Endodermal cell (in vitro differentiated cells): Measurements from ENCODE around the gene ATP5F1E. TPM values are rescaled to one million over a fixed set of nuclear protein-coding genes. Genes with fewer than 3 reads are reported as not detected.
A peak's percentile ranks its signal among the peaks of the same experiment; 100 is the strongest.
"Not testable (repeated sequence)": the region's sequence is repeated elsewhere in the genome, so short reads cannot be mapped to it uniquely, and the experiment has no call there.

Experiments
- DNase-seq: peaks from one replicate; pipeline ENCODE4 v3.0.0-alpha.2; 2017
- H3K27ac ChIP-seq: 2 replicates; pipeline ENCODE4 v1.5.1; 2013; ENCODE audit warnings: mild to moderate bottlenecking, low read depth, low read length, moderate library complexity
- H3K27me3 ChIP-seq: 2 replicates; pipeline ENCODE4 v1.6.1; 2013; ENCODE audit warnings: mild to moderate bottlenecking, low read length, moderate library complexity; ENCODE audit not compliant: insufficient read depth, control insufficient read depth, poor library complexity, severe bottlenecking
- H3K36me3 ChIP-seq: 2 replicates; pipeline ENCODE4 v1.7.0; 2013; ENCODE audit warnings: mild to moderate bottlenecking, low read length, moderate library complexity; ENCODE audit not compliant: control insufficient read depth, insufficient read depth
- H3K4me1 ChIP-seq: one replicate; pipeline ENCODE4 v1.7.0; 2013; ENCODE audit warnings: low read length; ENCODE audit not compliant: control insufficient read depth, insufficient read depth
- H3K4me3 ChIP-seq: 2 replicates; pipeline ENCODE4 v1.5.1; 2013; ENCODE audit warnings: mild to moderate bottlenecking, low read length, moderate library complexity
- H3K9ac ChIP-seq: 2 replicates; pipeline ENCODE4 v1.6.1; 2013; ENCODE audit warnings: mild to moderate bottlenecking, low read length, moderate library complexity; ENCODE audit not compliant: poor library complexity, severe bottlenecking; ENCODE audit errors: extremely low read depth
- H3K9me3 ChIP-seq: 2 replicates; pipeline ENCODE4 v1.6.1; 2013; ENCODE audit warnings: mild to moderate bottlenecking, low read length, moderate library complexity; ENCODE audit not compliant: control insufficient read depth
- H3K27ac Mint-ChIP-seq: 2 replicates; pipeline ENCODE4 v1.8.0; 2020; ENCODE audit warnings: mixed read lengths
- H3K27me3 Mint-ChIP-seq: 2 replicates; pipeline ENCODE4 v1.8.0; 2021; ENCODE audit warnings: mild to moderate bottlenecking, mixed read lengths; ENCODE audit not compliant: insufficient read depth
- H3K36me3 Mint-ChIP-seq: 2 replicates; pipeline ENCODE4 v1.8.0; 2020; ENCODE audit warnings: low read depth, mixed read lengths
- H3K4me1 Mint-ChIP-seq: 2 replicates; pipeline ENCODE4 v1.8.0; 2020; ENCODE audit warnings: mixed read lengths
- H3K4me3 Mint-ChIP-seq: 2 replicates; pipeline ENCODE4 v1.8.0; 2020; ENCODE audit warnings: mild to moderate bottlenecking, moderate library complexity, mixed read lengths
- H3K9me3 Mint-ChIP-seq: 2 replicates; pipeline ENCODE4 v1.8.0; 2020; ENCODE audit warnings: mild to moderate bottlenecking, mixed read lengths
- CTCF ChIP-seq: fragments of 200-600 bp; sonication (generic); conservative IDR thresholded peaks from 2 replicates; pipeline ENCODE4 v1.5.0; 2021; ENCODE audit warnings: antibody characterized with exemption, mild to moderate bottlenecking
- WGBS, 2 experiments: methylation state at CpG; one replicate each; pipeline versions ENCODE4 v1.1.5 to v1.1.7; 2013; ENCODE audit warnings: missing lambda C conversion rate in 2 of 2, mixed read lengths in 1 of 2; ENCODE audit not compliant: insufficient coverage in 1 of 2, insufficient read length in 1 of 2; 5-methylcytosine and 5-hydroxymethylcytosine counted together
- total RNA-seq, 2 donors: library from RNA; stranded (reverse); fragmentation: NEBNext Ultra II Directional in 1 of 2; extraction: Animal tissue kit (Norgen Biotek cat#: 25700) in 1 of 2; gene quantifications; 2 replicates in 1 of 2; 3 replicates in 1 of 2; pipeline ENCODE4 v1.2.1, GENCODE V29; 2021

The ATP5F1E gene
- total RNA-seq, 2 donors from 2014 or later: 52.6 to 62.6 TPM

- peaks cover 27% of the 10 kb centered on the region for H3K27me3 Mint-ChIP-seq
- Histone ChIP-seq H3K4me3 (no peak overlapping the region), H3K9ac (no peak overlapping the region), H3K27me3 (no peaks in the 10 kb centered on the region), H3K27ac (no peak overlapping the region), H3K9me3 (no peaks in the 10 kb centered on the region), H3K4me1 (no peaks in the 10 kb centered on the region), H3K36me3 (peaks cover 9% of the 10 kb centered on the region)
- no peak for TF ChIP-seq CTCF
- WGBS, 2 experiments: 95% methylated on average over 3 of the region's 3 CpGs; no CpG with 5 or more reads in 1 of the 2 experiments
- peaks cover 10% of the 10 kb centered on the region for H3K36me3 Mint-ChIP-seq
- peak overlapping the region; percentile 78 for H3K4me3 Mint-ChIP-seq
- DNase-seq: no peak
- H3K4me1 Mint-ChIP-seq: peaks cover 12% of the 10 kb centered on the region
- H3K9me3 Mint-ChIP-seq: no peaks in the 10 kb centered on the region
- no peak overlapping the region for H3K27ac Mint-ChIP-seq
Observed at GRCh38 chr20:59043698-59044097, 11.6 kb upstream of the ATP5F1E start.

DNA sequence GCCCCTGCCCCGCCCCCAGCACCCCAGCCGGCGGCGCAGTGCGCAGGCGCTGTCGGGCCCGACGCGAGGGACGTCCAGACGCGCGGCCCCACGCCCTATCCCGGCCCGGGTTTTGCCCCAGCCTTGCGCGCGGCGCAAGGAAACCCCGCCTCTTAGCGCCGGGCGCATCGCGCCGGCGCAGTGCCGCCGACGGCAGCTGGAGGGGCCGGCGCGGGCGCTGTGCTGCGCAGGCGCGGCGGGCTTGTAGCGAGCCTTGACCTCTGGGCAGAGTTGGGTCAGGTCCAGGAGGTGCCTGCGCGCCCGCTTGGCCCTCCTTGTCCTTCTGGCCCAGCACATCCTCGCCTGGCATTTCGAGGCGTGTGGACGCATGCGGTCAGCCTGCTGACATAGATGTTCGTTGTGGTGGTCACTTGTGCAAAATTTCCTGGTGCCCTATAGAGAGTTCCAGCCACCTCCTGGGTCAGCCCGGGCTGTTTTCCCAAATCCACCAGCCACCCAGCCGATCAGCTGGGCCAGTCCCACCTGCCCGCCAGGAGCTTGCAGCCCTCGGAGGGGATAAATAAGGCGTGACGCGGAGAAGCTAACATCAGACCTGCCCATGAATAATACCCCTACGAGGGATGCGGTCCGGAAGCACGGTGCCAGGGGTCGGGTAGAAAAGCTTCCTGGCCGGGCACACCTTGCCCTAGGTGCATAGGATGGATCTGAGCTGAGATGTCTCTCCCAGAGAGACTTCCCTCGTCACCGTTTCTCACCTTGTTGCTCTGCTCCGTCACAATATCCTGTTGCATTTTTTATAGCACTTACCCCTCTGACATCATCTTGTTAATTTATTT, 10.9 kb upstream of the ATP5F1E start:
- peak; percentile 96 for DNase-seq
- peak overlapping the region; percentile 49 for H3K9ac ChIP-seq
- WGBS, 2 experiments: 22 to 27% methylated on average over 36 to 66 of the region's 66 CpGs

GRCh38 chr20:59042151-59042795, 10.1 kb upstream of the ATP5F1E start, which contains the start of gene PRELID3B:
Gene PRELID3B (minus strand): TSS chr20:59042786. CDS start chr20:59042730, 56 bp downstream.
- Mint-ChIP-seq H3K9me3 (no peaks in the 10 kb centered on the region), H3K4me3 (peak within 1 kb of the TSS; percentile 78), H3K27me3 (peaks cover 14% of the 10 kb centered on the region), H3K36me3 (peaks cover 20% of the 10 kb centered on the region), H3K4me1 (peaks cover 12% of the 10 kb centered on the region), H3K27ac (peak within 1 kb of the TSS; percentile 86)
- 11 to 27% methylated on average over 16 to 50 of the region's 50 CpGs for WGBS, 2 experiments
- no peaks in the 10 kb centered on the region for H3K27me3 ChIP-seq
- DNase-seq: no peak
- H3K4me1 ChIP-seq: no peaks in the 10 kb centered on the region
- peak within 1 kb of the TSS; percentile 84 for H3K4me3 ChIP-seq
- peaks cover 23% of the 10 kb centered on the region for H3K36me3 ChIP-seq
- H3K27ac ChIP-seq: peak within 1 kb of the TSS; percentile 14
- peak within 1 kb of the TSS; percentile 49 for H3K9ac ChIP-seq
- no peaks in the 10 kb centered on the region for H3K9me3 ChIP-seq
- no peak for TF ChIP-seq CTCF

More for the DNA sequence above, 10.9 kb upstream of the ATP5F1E start:
- Histone ChIP-seq H3K27ac (peak overlapping the region; percentile 14), H3K4me3 (peak overlapping the region; percentile 84), H3K36me3 (peaks cover 16% of the 10 kb centered on the region), H3K27me3 (no peaks in the 10 kb centered on the region), H3K9me3 (no peaks in the 10 kb centered on the region), H3K4me1 (no peaks in the 10 kb centered on the region)
- Mint-ChIP-seq H3K36me3 (peaks cover 13% of the 10 kb centered on the region), H3K4me1 (peaks cover 12% of the 10 kb centered on the region), H3K27me3 (peaks cover 21% of the 10 kb centered on the region), H3K9me3 (no peaks in the 10 kb centered on the region), H3K27ac (peak overlapping the region; percentile 86), H3K4me3 (peak overlapping the region; percentile 78)
- no peak for TF ChIP-seq CTCF

GRCh38 chr20:59041487-59041886, 9.4 kb upstream of the ATP5F1E start:
- Mint-ChIP-seq H3K36me3 (peaks cover 28% of the 10 kb centered on the region), H3K4me3 (peak overlapping the region; percentile 78), H3K27me3 (peaks cover 14% of the 10 kb centered on the region), H3K4me1 (peaks cover 12% of the 10 kb centered on the region)
- H3K27ac Mint-ChIP-seq, H3K9me3 Mint-ChIP-seq, H3K27me3 ChIP-seq, H3K4me1 ChIP-seq, DNase-seq, H3K9me3 ChIP-seq, H3K9ac ChIP-seq, H3K27ac ChIP-seq: not testable (repeated sequence)
- Histone ChIP-seq H3K36me3 (peaks cover 31% of the 10 kb centered on the region), H3K4me3 (peak overlapping the region; percentile 84)
- 93 to 94% methylated on average over 9 to 16 of the region's 16 CpGs for WGBS, 2 experiments
